Trophoblast cell (in vitro differentiated cells and primary cell): ENCODE results near the gene NSG2.
A peak's percentile ranks its signal among the peaks of the same experiment; 100 is the strongest.
"Not testable (repeated sequence)": the region's sequence is repeated elsewhere in the genome, so short reads cannot be mapped to it uniquely, and the experiment has no call there.

ENCODE experiments used
- DNase-seq, 2 donors: peaks; one replicate each; pipeline ENCODE4 v3.0.0-alpha.2; 2016
- H2AFZ ChIP-seq: 2 replicates; pipeline ENCODE4 v1.6.1; 2013; ENCODE audit warnings: low read length, moderate library complexity, mild to moderate bottlenecking; ENCODE audit not compliant: insufficient read depth, poor library complexity
- H2AK5ac ChIP-seq: 2 replicates; pipeline ENCODE4 v1.6.1; 2013; ENCODE audit warnings: mild to moderate bottlenecking, low read length
- H2BK120ac ChIP-seq: 2 replicates; pipeline ENCODE4 v1.6.1; 2013; ENCODE audit warnings: low read length, mild to moderate bottlenecking, moderate library complexity; ENCODE audit not compliant: insufficient read depth, poor library complexity
- H2BK12ac ChIP-seq: 2 replicates; pipeline ENCODE4 v1.6.1; 2013; ENCODE audit warnings: mild to moderate bottlenecking, low read length, moderate library complexity
- H2BK5ac ChIP-seq: 2 replicates; pipeline ENCODE4 v1.6.1; 2013; ENCODE audit warnings: low read length, low read depth, moderate library complexity, mild to moderate bottlenecking; ENCODE audit not compliant: poor library complexity
- H3K14ac ChIP-seq: 2 replicates; pipeline ENCODE4 v1.6.1; 2013; ENCODE audit warnings: mild to moderate bottlenecking, low read length
- H3K18ac ChIP-seq: 2 replicates; pipeline ENCODE4 v1.6.1; 2013; ENCODE audit warnings: mild to moderate bottlenecking, low read length
- H3K23ac ChIP-seq: 2 replicates; pipeline ENCODE4 v1.6.1; 2013; ENCODE audit warnings: low read length
- H3K27ac ChIP-seq: 2 replicates; pipeline ENCODE4 v1.5.1; 2013; ENCODE audit warnings: low read depth, mild to moderate bottlenecking, inconsistent platforms, low read length, moderate library complexity
- H3K27me3 ChIP-seq: 2 replicates; pipeline ENCODE4 v1.6.1; 2013; ENCODE audit warnings: inconsistent platforms, mild to moderate bottlenecking, low read length, moderate library complexity; ENCODE audit not compliant: insufficient read depth
- H3K36me3 ChIP-seq, 2 experiments: 1 replicate in 1 of 2; 2 replicates in 1 of 2; pipeline ENCODE4 v1.6.1; 2013; ENCODE audit warnings: low read length in 2 of 2, mild to moderate bottlenecking in 2 of 2, moderate library complexity in 1 of 2; ENCODE audit not compliant: insufficient read depth in 2 of 2, control insufficient read depth in 1 of 2
- H3K4ac ChIP-seq: 2 replicates; pipeline ENCODE4 v1.6.1; 2013; ENCODE audit warnings: low read depth, mild to moderate bottlenecking, low read length, moderate library complexity
- H3K4me1 ChIP-seq, 2 experiments: 1 replicate in 1 of 2; 2 replicates in 1 of 2; pipeline ENCODE4 v1.6.1; 2013; ENCODE audit warnings: low read length in 2 of 2, mild to moderate bottlenecking in 2 of 2, moderate library complexity in 1 of 2; ENCODE audit not compliant: insufficient read depth in 2 of 2, control insufficient read depth in 1 of 2
- H3K4me2 ChIP-seq: 2 replicates; pipeline ENCODE4 v1.6.1; 2013; ENCODE audit warnings: inconsistent platforms, mild to moderate bottlenecking, low read length, moderate library complexity
- H3K4me3 ChIP-seq: 2 replicates; pipeline ENCODE4 v1.5.1; 2013; ENCODE audit warnings: mild to moderate bottlenecking, low read depth, low read length, inconsistent platforms
- H3K79me1 ChIP-seq: one replicate; pipeline ENCODE4 v1.6.1; 2013; ENCODE audit warnings: low read length
- H3K79me2 ChIP-seq: 2 replicates; pipeline ENCODE4 v1.6.1; 2013; ENCODE audit warnings: low read length, mild to moderate bottlenecking; ENCODE audit not compliant: control insufficient read depth, insufficient read depth, poor library complexity
- H3K9ac ChIP-seq: 2 replicates; pipeline ENCODE4 v1.6.1; 2013; ENCODE audit warnings: mild to moderate bottlenecking, low read length
- H3K9me3 ChIP-seq: 2 replicates; pipeline ENCODE4 v1.6.1; 2013; ENCODE audit warnings: low read depth, mild to moderate bottlenecking, control low read depth, inconsistent platforms, low read length; ENCODE audit not compliant: insufficient read depth
- H4K12ac ChIP-seq: 2 replicates; pipeline ENCODE4 v1.6.1; 2013; ENCODE audit warnings: low read depth, mild to moderate bottlenecking, low read length, moderate library complexity
- H4K8ac ChIP-seq: 2 replicates; pipeline ENCODE4 v1.6.1; 2013; ENCODE audit warnings: low read depth, mild to moderate bottlenecking, low read length, moderate library complexity
- H4K91ac ChIP-seq: one replicate; pipeline ENCODE4 v1.6.1; 2013; ENCODE audit warnings: low read depth, mild to moderate bottlenecking, low read length, moderate library complexity
- WGBS: extraction: QIAGEN DNeasy Blood & Tissue Kit; methylation state at CpG from one replicate; pipeline ENCODE4 v1.1.7; 2013; ENCODE audit warnings: missing lambda C conversion rate; ENCODE audit not compliant: insufficient read length, insufficient coverage; ENCODE audit errors: extremely low coverage; 5-methylcytosine and 5-hydroxymethylcytosine counted together

Gene NSG2

GRCh38 chr5:174145091-174145490 lies 99.6 kb downstream of the NSG2 start:
- H4K8ac ChIP-seq = no peak overlapping the region
- H3K9me3 ChIP-seq = no peaks in the 10 kb centered on the region
- DNase-seq = no peak
- H2BK12ac ChIP-seq = no peak overlapping the region
- no peaks in the 10 kb centered on the region for H3K79me2 ChIP-seq
- no peak overlapping the region for H2AK5ac ChIP-seq
- H3K18ac ChIP-seq = no peak overlapping the region
- H3K9ac ChIP-seq = no peak overlapping the region
- no peak overlapping the region for H4K91ac ChIP-seq
- no peaks in the 10 kb centered on the region for H3K36me3 ChIP-seq
- no peak overlapping the region for H3K4me3 ChIP-seq
- no peak overlapping the region for H3K4me2 ChIP-seq
- H2AFZ ChIP-seq = no peak overlapping the region
- H3K27ac ChIP-seq = no peak overlapping the region
- no peak overlapping the region for H2BK120ac ChIP-seq
- no peak overlapping the region for H2BK5ac ChIP-seq
- H3K27me3 ChIP-seq = no peaks in the 10 kb centered on the region
- H4K12ac ChIP-seq = no peak overlapping the region
- no peak overlapping the region for H3K14ac ChIP-seq
- no peaks in the 10 kb centered on the region for H3K79me1 ChIP-seq
- no peaks in the 10 kb centered on the region for H3K4me1 ChIP-seq
- no peak overlapping the region for H3K23ac ChIP-seq
- WGBS = no CpG with 5 or more reads among the region's 2 CpGs
- H3K4ac ChIP-seq = no peak overlapping the region

GRCh38 chr5:174145821-174146220 lies 100.3 kb downstream of the NSG2 start:
- H3K18ac ChIP-seq = no peak overlapping the region
- no peak overlapping the region for H3K23ac ChIP-seq
- H3K14ac ChIP-seq = no peak overlapping the region
- H2BK12ac ChIP-seq = no peak overlapping the region
- H3K79me1 ChIP-seq = no peaks in the 10 kb centered on the region
- no peak overlapping the region for H2AFZ ChIP-seq
- no peak overlapping the region for H3K4me3 ChIP-seq
- no peak overlapping the region for H3K27ac ChIP-seq
- DNase-seq = peak in 1 of 2 donors; percentile 2
- no peak overlapping the region for H3K9ac ChIP-seq
- no CpG with 5 or more reads among the region's 5 CpGs for WGBS
- H4K12ac ChIP-seq = no peak overlapping the region
- H2BK120ac ChIP-seq = no peak overlapping the region
- no peaks in the 10 kb centered on the region for H3K36me3 ChIP-seq
- H3K79me2 ChIP-seq = no peaks in the 10 kb centered on the region
- no peaks in the 10 kb centered on the region for H3K4me1 ChIP-seq
- H3K9me3 ChIP-seq = no peaks in the 10 kb centered on the region
- H3K27me3 ChIP-seq = no peaks in the 10 kb centered on the region
- H3K4ac ChIP-seq = no peak overlapping the region
- no peak overlapping the region for H4K91ac ChIP-seq
- H2AK5ac ChIP-seq = no peak overlapping the region
- no peak overlapping the region for H4K8ac ChIP-seq
- H2BK5ac ChIP-seq = no peak overlapping the region
- no peak overlapping the region for H3K4me2 ChIP-seq

GRCh38 chr5:174146556-174146955 lies 101.0 kb downstream of the NSG2 start:
- Histone ChIP-seq H3K9me3 (no peaks in the 10 kb centered on the region), H3K4me1 (no peaks in the 10 kb centered on the region), H4K8ac (no peak overlapping the region), H4K91ac (no peak overlapping the region), H3K4ac (no peak overlapping the region), H2AK5ac (no peak overlapping the region), H3K4me3 (no peak overlapping the region), H3K23ac (no peak overlapping the region), H2AFZ (no peak overlapping the region), H3K18ac (no peak overlapping the region), H2BK5ac (no peak overlapping the region), H3K27ac (no peak overlapping the region), H2BK120ac (no peak overlapping the region), H3K36me3 (no peaks in the 10 kb centered on the region), H3K14ac (no peak overlapping the region), H4K12ac (no peak overlapping the region), H3K79me2 (no peaks in the 10 kb centered on the region), H3K79me1 (no peaks in the 10 kb centered on the region), H3K4me2 (no peak overlapping the region), H3K27me3 (no peaks in the 10 kb centered on the region), H2BK12ac (no peak overlapping the region), H3K9ac (no peak overlapping the region)
- no peak for DNase-seq
- no CpG with 5 or more reads among the region's 6 CpGs for WGBS

- not testable (repeated sequence) for H3K14ac ChIP-seq, H2BK12ac ChIP-seq, H3K4me3 ChIP-seq, H3K23ac ChIP-seq, H3K18ac ChIP-seq, H2AK5ac ChIP-seq, H3K4ac ChIP-seq, H4K12ac ChIP-seq, H3K36me3 ChIP-seq, H3K79me2 ChIP-seq, DNase-seq, H4K91ac ChIP-seq, H3K27ac ChIP-seq, H3K9ac ChIP-seq, H3K4me2 ChIP-seq, H2BK120ac ChIP-seq, H2AFZ ChIP-seq, H2BK5ac ChIP-seq, H4K8ac ChIP-seq, H3K4me1 ChIP-seq, H3K27me3 ChIP-seq, H3K79me1 ChIP-seq, H3K9me3 ChIP-seq
- WGBS = no CpG with 5 or more reads among the region's 1 CpG
Measured at GRCh38 chr5:174147012-174147411, 101.5 kb downstream of the NSG2 start.
